Smooth muscle cell of the brain vasculature (primary cell): ENCODE results near the gene SOHLH1.

ENCODE experiments used
- DNase-seq: peaks from one replicate; pipeline ENCODE4 v3.0.0-alpha.2; 2012; ENCODE audit warnings: low read depth, low spot score

Gene SOHLH1

GRCh38 chr9:135731454-135731853 lies 32.2 kb upstream of the SOHLH1 start:
- DNase-seq: no peak

GRCh38 chr9:135729480-135729879 lies 30.2 kb upstream of the SOHLH1 start:
- DNase-seq: no peak

- no peak for DNase-seq
Observed at GRCh38 chr9:135728436-135729110, 29.3 kb upstream of the SOHLH1 start.

DNA sequence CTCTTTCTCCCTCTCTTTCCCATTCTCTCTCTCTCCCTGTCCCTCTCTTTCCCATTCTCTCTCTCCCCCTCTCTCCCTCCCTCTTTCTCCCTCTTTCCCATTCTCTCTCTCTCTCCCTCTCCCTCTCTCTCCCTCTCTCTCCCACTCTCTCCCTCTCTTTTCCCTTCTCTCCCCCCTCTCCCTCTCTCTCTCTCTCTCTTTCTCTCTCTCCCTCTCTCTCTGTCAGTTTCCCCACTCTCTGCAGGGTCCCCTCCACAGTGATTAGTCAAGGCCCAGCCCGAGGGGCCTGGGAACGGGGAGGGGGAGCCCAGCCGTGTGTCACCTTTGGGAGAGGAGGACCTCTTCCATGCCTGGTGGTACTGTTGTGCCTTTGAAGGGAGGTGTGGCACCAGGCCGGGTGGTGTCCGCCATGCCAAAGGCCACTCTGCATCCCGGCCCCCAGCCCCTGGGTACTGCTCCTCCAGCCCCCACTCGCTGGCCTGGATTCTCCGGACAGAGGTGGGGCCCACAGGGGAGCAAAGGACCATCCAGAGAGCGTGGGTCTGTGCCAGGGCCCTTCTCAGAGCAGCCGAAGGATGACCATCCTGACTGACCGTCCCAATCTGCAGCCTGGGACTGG lies 28.1 kb upstream of the SOHLH1 start:
- no peak for DNase-seq

DNA sequence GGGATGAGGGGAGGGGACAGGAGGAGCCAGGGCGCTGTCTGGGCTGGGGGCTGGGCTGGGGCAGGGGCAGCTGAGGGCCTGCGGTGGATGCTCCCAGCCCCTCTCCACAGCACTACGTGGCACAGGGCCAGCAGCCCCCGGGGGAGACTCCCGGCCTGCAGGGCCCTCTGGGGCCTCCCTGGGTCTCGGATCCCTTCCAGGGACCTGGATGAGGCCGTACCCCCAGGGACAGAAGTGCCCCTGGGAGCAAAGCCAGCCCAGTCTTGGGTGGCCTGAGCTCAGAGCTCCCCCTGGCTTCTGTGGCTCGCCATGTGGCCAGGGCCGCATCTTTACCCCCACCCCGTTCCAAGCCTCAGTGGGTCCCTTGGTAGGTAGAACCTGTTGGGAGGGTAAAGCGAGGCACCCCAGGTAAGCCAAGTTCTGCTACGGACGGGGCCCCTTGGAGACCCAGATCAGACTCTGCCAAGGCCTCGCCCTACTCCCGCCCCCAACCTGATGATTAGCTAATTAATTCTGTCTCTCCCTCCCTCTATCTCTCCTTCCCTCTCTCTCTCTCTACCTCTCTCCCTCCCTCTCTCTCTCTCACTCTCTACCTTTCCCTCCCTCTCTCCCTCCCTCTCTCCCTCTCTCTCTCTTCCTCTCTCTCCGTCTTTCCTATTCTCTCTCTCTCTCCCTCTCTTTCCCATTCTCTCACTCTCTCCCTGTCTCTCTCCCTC lies 27.0 kb upstream of the SOHLH1 start:
- DNase-seq: no peak

DNA sequence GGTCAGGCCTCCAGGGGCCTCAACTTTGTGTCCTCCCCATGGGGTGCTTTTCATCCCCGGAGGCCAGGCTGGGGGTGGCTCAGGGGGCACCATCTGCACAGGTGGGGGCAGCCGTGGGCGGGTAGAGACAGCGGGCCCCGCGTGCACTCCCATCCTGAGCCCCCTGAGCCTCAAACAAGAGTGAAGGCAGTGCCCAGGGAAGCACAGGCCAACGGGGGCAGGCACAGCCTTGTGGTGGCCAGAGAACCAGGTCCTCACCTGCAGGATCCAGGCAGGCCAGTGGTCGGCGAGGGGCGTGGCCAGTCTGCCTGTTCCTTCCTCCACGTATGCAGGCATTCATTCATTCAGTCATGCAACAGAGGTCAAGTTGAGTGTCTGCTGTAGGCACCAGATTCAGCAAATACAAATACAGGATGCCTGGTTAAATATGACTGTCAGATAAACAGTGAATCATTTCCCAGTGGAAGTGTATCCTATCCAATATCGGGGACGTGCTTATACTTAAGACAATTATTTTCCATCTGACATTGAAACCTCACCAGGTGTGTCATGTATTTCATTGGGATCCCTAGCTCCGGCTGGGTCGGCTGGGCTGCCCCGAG lies 25.0 kb upstream of the SOHLH1 start:
- DNase-seq: no peak

DNA sequence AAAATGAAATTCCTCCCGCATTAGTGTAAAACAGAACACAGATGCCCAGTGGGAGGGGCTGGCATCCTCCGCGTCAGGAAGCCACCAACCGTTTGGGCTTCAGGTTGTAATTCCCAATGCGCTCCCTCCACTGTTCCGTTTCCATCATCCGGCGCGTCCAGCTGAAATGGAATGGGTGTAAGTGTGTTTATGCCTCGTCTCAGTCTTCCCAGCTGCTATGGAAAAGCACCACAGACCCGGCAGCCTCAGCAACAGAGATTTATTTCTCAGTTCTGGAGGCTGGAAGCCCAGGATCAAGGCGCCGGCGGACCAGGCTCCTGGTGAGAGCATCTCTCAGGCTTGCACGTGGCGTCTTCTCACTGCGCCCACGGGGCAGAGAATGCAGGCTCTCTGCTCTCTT lies 23.1 kb upstream of the SOHLH1 start:
- DNase-seq: no peak

- DNase-seq: no peak
Observed at GRCh38 chr9:135719472-135719871, 20.2 kb upstream of the SOHLH1 start.

DNA sequence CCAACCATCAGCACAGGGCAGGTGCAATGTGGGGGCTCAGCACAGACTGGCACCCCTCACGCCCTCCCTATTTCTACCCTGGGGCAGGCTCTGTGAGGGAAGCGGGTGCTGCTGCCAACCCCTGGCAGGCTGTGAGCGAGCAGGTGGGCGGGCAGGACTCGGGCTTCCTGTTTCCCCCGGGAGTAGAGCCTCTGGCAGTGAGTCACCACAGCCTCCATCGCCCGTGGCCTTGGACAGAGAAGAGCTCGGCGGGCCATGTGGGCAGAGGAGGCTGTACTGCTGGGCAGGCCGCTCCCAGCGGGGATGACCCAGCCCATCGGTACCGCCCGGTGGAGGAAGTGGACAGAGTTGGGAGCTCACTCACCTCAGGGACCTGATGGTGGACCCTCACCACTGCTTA lies 19.3 kb upstream of the SOHLH1 start:
- DNase-seq: no peak

- no peak for DNase-seq
Observed at GRCh38 chr9:135717410-135717809, 18.1 kb upstream of the SOHLH1 start.

GRCh38 chr9:135716045-135716444 lies 16.8 kb upstream of the SOHLH1 start:
- DNase-seq: no peak

GRCh38 chr9:135715056-135715595 lies 15.8 kb upstream of the SOHLH1 start:
- DNase-seq: no peak

GRCh38 chr9:135714242-135715055 lies 15.2 kb upstream of the SOHLH1 start:
- no peak for DNase-seq

DNA sequence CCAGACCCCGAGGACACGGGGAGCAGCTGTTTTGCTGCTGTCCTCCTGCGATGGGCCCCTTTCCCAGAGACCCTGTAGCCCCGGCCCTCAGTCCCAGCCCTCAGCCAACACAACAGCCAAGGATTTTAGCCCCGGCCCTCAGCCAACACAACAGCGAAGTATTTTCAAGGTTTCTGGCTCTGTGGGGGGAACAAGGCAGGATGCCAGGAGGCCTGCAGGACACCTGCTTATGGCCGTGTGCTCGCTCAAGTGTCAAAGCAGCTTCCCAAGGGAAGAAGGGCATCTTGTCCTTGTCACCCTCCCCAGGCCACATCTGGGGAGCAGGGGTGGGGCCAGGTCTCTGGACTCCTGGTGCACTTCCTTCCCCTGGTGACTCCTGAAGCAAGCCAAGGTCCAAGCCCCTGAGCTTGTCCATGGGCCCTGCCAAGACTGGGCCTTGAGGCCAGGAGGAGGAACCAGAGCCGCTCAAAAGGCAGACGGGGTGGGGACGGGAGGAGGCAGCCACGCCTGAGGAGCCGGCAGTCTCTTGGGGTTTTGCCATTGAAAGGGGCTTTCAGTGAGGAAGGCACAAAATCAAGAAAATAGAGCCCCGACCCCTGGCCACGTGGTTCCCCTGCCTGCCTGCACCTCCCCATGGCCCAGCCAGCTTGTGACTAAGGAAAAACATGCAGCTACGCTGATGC lies 13.5 kb upstream of the SOHLH1 start:
- no peak for DNase-seq

- DNase-seq: no peak
Observed at GRCh38 chr9:135711881-135712280, 12.6 kb upstream of the SOHLH1 start.

DNA sequence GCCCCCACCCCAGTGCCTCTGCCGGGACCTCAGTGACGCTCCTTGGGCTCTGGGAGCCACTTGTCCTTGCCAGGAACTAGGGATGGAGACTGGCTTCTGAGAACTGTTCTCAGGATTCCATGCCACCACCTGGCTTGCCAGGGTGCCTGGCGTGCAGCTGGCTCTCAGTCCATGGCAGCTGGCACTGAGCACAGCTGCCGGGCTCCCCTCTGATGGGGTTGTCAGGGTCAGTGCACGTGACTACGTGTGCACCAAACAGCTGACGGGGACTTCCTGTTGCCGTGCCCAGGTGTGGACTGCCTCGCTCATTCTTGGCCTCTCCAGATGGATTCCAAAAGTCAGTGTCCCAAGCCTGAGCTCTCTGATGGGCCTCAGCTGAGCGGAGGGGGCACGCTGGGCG lies 12.1 kb upstream of the SOHLH1 start:
- no peak for DNase-seq

- no peak for DNase-seq
Observed at GRCh38 chr9:135708164-135708563, 8.9 kb upstream of the SOHLH1 start.

- no peak for DNase-seq
Observed at GRCh38 chr9:135707252-135708138, 8.2 kb upstream of the SOHLH1 start.

GRCh38 chr9:135706288-135706687 lies 7.0 kb upstream of the SOHLH1 start:
- DNase-seq: no peak

GRCh38 chr9:135705376-135705775 lies 6.1 kb upstream of the SOHLH1 start:
- no peak for DNase-seq
